DND-41 (cell line): ENCODE measurements around the gene NUDT2.

ENCODE experiments used
- ATAC-seq: fragments of 200-7000 bp; cut with Tn5 transposase; 3 replicates; pipeline ENCODE4 v1.9.1; 2021; ENCODE audit warnings: low read depth; ENCODE audit not compliant: insufficient read depth
- DNase-seq: peaks from one replicate; pipeline ENCODE4 v3.0.0-alpha.2; 2020
- H2AFZ ChIP-seq: 2 replicates; pipeline ENCODE4 v1.6.0; 2012; ENCODE audit warnings: low read depth, low read length
- H3K27ac ChIP-seq: 2 replicates; pipeline ENCODE4 v1.5.1; 2012; ENCODE audit warnings: low read length, inconsistent platforms
- H3K27me3 ChIP-seq: fragments of 200-600 bp; sonication (generic); 2 replicates; pipeline ENCODE4 v1.6.0; 2012; ENCODE audit warnings: low read length, mild to moderate bottlenecking, inconsistent platforms; ENCODE audit not compliant: insufficient read depth, poor library complexity
- H3K36me3 ChIP-seq: 2 replicates; pipeline ENCODE4 v1.5.1; 2012; ENCODE audit warnings: low read length, inconsistent platforms; ENCODE audit not compliant: insufficient read depth
- H3K4me1 ChIP-seq: 2 replicates; pipeline ENCODE4 v1.5.1; 2012; ENCODE audit warnings: mild to moderate bottlenecking, low read length; ENCODE audit not compliant: insufficient read depth
- H3K4me2 ChIP-seq: 2 replicates; pipeline ENCODE4 v1.6.0; 2012; ENCODE audit warnings: mild to moderate bottlenecking, moderate library complexity, low read length, inconsistent platforms; ENCODE audit not compliant: insufficient read depth
- H3K4me3 ChIP-seq, 2 experiments: fragments of 200-600 bp in 1 of 2; shearing (Covaris generic) in 1 of 2; 2 replicates each; pipeline ENCODE4 v1.5.1; 2012 to 2016; ENCODE audit warnings: inconsistent platforms in 2 of 2, low read length in 2 of 2, mild to moderate bottlenecking in 2 of 2, low read depth in 1 of 2, moderate library complexity in 1 of 2
- H3K79me2 ChIP-seq: 2 replicates; pipeline ENCODE4 v1.6.0; 2012; ENCODE audit warnings: low read length, inconsistent platforms; ENCODE audit not compliant: insufficient read depth
- H3K9ac ChIP-seq: 2 replicates; pipeline ENCODE4 v1.6.0; 2012; ENCODE audit warnings: low read depth, mild to moderate bottlenecking, inconsistent platforms, low read length, moderate library complexity
- H3K9me3 ChIP-seq: 2 replicates; pipeline ENCODE4 v1.5.1; 2012; ENCODE audit warnings: low read length, moderate library complexity, mild to moderate bottlenecking, inconsistent platforms; ENCODE audit not compliant: insufficient read depth, severe bottlenecking
- H4K20me1 ChIP-seq: 2 replicates; pipeline ENCODE4 v1.6.0; 2012; ENCODE audit warnings: low read length; ENCODE audit not compliant: insufficient read depth
- CTCF ChIP-seq: IDR thresholded peaks from 2 replicates; pipeline ENCODE4 v1.5.1; 2012; ENCODE audit warnings: borderline replicate concordance, low read length, moderate library complexity, mild to moderate bottlenecking; ENCODE audit not compliant: poor library complexity, severe bottlenecking; ENCODE audit errors: extremely low read depth
- EZH2 ChIP-seq: IDR thresholded peaks from 3 replicates; pipeline ENCODE4 v1.6.1; 2012; ENCODE audit warnings: borderline replicate concordance, low read depth, mild to moderate bottlenecking, moderate library complexity, low read length, inconsistent platforms; ENCODE audit not compliant: severe bottlenecking

NUDT2 gene

GRCh38 chr9:34384368-34385165, 55.2 kb downstream of the NUDT2 start:
- Histone ChIP-seq H3K9me3 (no peaks in the 10 kb centered on the region), H3K79me2 (no peaks in the 10 kb centered on the region), H3K4me1 (peaks cover 3% of the 10 kb centered on the region), H3K4me2 (no peak overlapping the region), H3K36me3 (no peaks in the 10 kb centered on the region), H3K27ac (no peak overlapping the region), H3K4me3 (no peak overlapping the region), H2AFZ (no peak overlapping the region), H3K27me3 (no peaks in the 10 kb centered on the region), H3K9ac (no peak overlapping the region), H4K20me1 (no peaks in the 10 kb centered on the region)
- ATAC-seq = no peak
- DNase-seq = no peak
- TF ChIP-seq CTCF = no peak
- TF ChIP-seq EZH2 = no peak

GRCh38 chr9:34385561-34386230, 56.3 kb downstream of the NUDT2 start:
- DNase-seq = no peak
- Histone ChIP-seq H3K4me3 (no peak overlapping the region), H2AFZ (no peak overlapping the region), H3K27me3 (no peaks in the 10 kb centered on the region), H3K9me3 (no peaks in the 10 kb centered on the region), H3K79me2 (no peaks in the 10 kb centered on the region), H3K27ac (no peak overlapping the region), H3K4me2 (no peak overlapping the region), H3K9ac (no peak overlapping the region), H3K36me3 (no peaks in the 10 kb centered on the region), H4K20me1 (no peaks in the 10 kb centered on the region), H3K4me1 (no peaks in the 10 kb centered on the region)
- TF ChIP-seq CTCF (no peak), EZH2 (no peak)
- ATAC-seq = no peak

GRCh38 chr9:34386656-34387055, 57.3 kb downstream of the NUDT2 start:
- Histone ChIP-seq H3K36me3 (no peaks in the 10 kb centered on the region), H3K4me3 (no peak overlapping the region), H3K9ac (no peak overlapping the region), H3K27ac (no peak overlapping the region), H4K20me1 (no peaks in the 10 kb centered on the region), H3K4me2 (no peak overlapping the region), H3K27me3 (no peaks in the 10 kb centered on the region), H3K4me1 (no peaks in the 10 kb centered on the region), H2AFZ (no peak overlapping the region), H3K79me2 (no peaks in the 10 kb centered on the region), H3K9me3 (no peaks in the 10 kb centered on the region)
- ATAC-seq (no peak), DNase-seq (no peak)
- no peak for TF ChIP-seq CTCF
